ENCODE data around the gene FAM151A. TPM values are rescaled to one million over a fixed set of nuclear protein-coding genes. Genes with fewer than 3 reads are reported as not detected.
A peak's percentile ranks its signal among the peaks of the same experiment; 100 is the strongest.

FAM151A gene
- total and polyA plus RNA-seq, 2 of the 13 experiments (the other 11 are each of a cell fraction or from before 2014, with no cell fraction given) = 0.29 to 3.6 TPM

DNA sequence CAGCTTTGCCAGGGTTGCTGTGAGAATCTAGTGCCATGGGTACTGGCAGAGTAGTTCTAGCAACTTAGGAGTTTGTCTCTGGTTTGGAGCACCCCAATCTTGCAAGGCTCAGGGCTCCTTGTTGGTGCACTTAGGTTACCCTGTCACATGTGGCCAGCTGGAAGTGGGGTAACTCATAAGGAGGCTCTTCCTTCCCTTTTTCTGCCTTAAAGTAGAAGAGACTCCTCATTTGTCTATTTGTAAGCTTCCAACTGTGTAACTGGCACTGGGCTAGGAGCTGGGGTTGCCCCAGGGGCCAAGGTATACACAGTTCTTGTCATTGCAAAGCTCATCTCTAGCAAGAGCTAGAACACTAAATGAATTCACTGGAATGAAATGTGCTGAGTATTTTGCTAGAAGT is 28.8 kb upstream of the FAM151A start (continued):
- TF ChIP-seq, protein P1, sequence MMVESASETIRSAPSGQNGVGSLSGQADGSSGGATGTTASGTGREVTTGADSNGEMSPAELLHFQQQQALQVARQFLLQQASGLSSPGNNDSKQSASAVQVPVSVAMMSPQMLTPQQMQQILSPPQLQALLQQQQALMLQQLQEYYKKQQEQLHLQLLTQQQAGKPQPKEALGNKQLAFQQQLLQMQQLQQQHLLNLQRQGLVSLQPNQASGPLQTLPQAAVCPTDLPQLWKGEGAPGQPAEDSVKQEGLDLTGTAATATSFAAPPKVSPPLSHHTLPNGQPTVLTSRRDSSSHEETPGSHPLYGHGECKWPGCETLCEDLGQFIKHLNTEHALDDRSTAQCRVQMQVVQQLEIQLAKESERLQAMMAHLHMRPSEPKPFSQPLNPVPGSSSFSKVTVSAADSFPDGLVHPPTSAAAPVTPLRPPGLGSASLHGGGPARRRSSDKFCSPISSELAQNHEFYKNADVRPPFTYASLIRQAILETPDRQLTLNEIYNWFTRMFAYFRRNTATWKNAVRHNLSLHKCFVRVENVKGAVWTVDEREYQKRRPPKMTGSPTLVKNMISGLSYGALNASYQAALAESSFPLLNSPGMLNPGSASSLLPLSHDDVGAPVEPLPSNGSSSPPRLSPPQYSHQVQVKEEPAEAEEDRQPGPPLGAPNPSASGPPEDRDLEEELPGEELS (CRISPR knock-in tag; IDR thresholded peaks at IDR 0.05) = no peak
- TF ChIP-seq, protein P2, sequence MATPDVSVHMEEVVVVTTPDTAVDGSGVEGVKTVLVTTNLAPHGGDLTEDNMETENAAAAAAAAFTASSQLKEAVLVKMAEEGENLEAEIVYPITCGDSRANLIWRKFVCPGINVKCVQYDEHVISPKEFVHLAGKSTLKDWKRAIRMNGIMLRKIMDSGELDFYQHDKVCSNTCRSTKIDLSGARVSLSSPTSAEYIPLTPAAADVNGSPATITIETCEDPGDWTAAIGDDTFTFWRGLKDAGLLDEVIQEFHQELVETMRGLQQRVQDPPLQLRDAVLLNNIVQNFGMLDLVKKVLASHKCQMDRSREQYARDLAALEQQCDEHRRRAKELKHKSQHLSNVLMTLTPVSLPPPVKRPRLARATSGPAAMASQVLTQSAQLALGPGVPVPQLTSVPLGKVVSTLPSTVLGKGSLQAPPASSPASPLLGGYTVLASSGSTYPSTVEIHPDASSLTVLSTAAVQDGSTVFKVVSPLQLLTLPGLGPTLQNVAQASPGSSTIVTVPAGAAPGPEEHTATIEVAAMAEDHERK (CRISPR knock-in tag; IDR thresholded peaks at IDR 0.05; ENCODE audit: low read depth) = no peak
- TF ChIP-seq PAX8 (CRISPR knock-in tag; IDR thresholded peaks at IDR 0.05; ENCODE audit: borderline replicate concordance) (no peak), ZNF430 (CRISPR knock-in tag; IDR thresholded peaks at IDR 0.05) (no peak), RFX5 (IDR thresholded peaks at IDR 0.05; ENCODE audit: low read depth, low read length) (no peak), DNMT3B (CRISPR knock-in tag; conservative IDR thresholded peaks at IDR 0.05) (no peak)

DNA sequence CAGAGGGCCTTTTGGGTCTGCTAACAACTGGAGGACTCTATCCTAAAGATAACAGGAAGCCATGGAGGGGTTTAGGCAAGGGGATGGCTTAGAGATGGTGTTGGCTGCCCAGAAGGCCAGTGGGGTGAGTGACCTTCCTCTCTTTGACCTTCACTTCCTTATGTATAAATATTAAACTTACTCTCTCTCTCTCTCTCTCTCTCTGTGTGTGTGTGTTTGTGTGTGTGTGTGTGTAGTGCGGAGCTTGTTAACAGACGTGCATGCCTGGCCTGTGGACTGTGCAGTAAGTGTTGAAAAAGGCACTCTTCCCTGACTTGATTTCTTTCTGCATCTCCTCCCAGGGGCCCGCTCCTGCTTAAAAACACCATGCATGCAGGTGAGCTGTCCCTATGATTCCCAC is 28.3 kb upstream of the FAM151A start:
- FAIRE-seq = peak; percentile 26
- H3K4me3 ChIP-seq (replicated peaks in 1 of 3; ENCODE audit: insufficient read depth in 1 of 3, low read depth in 2 of 3, low read length in 3 of 3) = no peak overlapping the region
- WGBS (ENCODE audit: low lambda C conversion rate) = 9% methylated on average over 3 of the region's 3 CpGs
- no peak overlapping the region for H3K27ac ChIP-seq (ENCODE audit: extremely low read length, insufficient read depth, low read length)
- DNase-seq (ENCODE audit: low spot score) = no peak
- H3K4me1 ChIP-seq (ENCODE audit: insufficient read depth, low read length) = peaks cover 57% of the 10 kb centered on the region
- H4K20me1 ChIP-seq (ENCODE audit: insufficient read depth, low read length) = no peaks in the 10 kb centered on the region
- H3K9ac ChIP-seq (ENCODE audit: insufficient read depth, low read depth, low read length) = no peak overlapping the region
- intact Hi-C loops (cut with micrococcal nuclease; ENCODE audit: unreplicated experiment) = no loop called here
- no peaks in the 10 kb centered on the region for H3K9me3 ChIP-seq (ENCODE audit: low read length)
- CTCF ChIA-PET (ENCODE audit: low intra/inter-chr PET ratio, low total read pairs) = no interaction called here
- BruUV-seq (replicated peaks) = no TSS peak
- in situ Hi-C loops (cut with HindIII; ENCODE audit: extremely low pct_ligation_motif_present, low pct_unique_long_range_greater_than_20kb) = no loop called here
- no peaks in the 10 kb centered on the region for H3K36me3 ChIP-seq (replicated peaks in 1 of 2; ENCODE audit: control insufficient read depth in 1 of 2, insufficient read depth in 2 of 2, low read length in 2 of 2)
- no peak overlapping the region for H2AFZ ChIP-seq (ENCODE audit: low read length)
- H3K27me3 ChIP-seq (ENCODE audit: control insufficient read depth in 1 of 2, insufficient read depth in 2 of 2, low read length in 2 of 2) = no peaks in the 10 kb centered on the region
- ATAC-seq = peak; percentile 27
- POLR2A ChIA-PET = no interaction called here
- peak overlapping the region; percentile 57 for H3K4me2 ChIP-seq (ENCODE audit: low read depth, low read length)
- H3K79me2 ChIP-seq (ENCODE audit: insufficient read depth, low read length) = no peaks in the 10 kb centered on the region
- TF ChIP-seq, protein P3, sequence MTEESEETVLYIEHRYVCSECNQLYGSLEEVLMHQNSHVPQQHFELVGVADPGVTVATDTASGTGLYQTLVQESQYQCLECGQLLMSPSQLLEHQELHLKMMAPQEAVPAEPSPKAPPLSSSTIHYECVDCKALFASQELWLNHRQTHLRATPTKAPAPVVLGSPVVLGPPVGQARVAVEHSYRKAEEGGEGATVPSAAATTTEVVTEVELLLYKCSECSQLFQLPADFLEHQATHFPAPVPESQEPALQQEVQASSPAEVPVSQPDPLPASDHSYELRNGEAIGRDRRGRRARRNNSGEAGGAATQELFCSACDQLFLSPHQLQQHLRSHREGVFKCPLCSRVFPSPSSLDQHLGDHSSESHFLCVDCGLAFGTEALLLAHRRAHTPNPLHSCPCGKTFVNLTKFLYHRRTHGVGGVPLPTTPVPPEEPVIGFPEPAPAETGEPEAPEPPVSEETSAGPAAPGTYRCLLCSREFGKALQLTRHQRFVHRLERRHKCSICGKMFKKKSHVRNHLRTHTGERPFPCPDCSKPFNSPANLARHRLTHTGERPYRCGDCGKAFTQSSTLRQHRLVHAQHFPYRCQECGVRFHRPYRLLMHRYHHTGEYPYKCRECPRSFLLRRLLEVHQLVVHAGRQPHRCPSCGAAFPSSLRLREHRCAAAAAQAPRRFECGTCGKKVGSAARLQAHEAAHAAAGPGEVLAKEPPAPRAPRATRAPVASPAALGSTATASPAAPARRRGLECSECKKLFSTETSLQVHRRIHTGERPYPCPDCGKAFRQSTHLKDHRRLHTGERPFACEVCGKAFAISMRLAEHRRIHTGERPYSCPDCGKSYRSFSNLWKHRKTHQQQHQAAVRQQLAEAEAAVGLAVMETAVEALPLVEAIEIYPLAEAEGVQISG (CRISPR knock-in tag; IDR thresholded peaks at IDR 0.05) = peak; percentile 24; the same call in 1 of the 2 replicates
- TF ChIP-seq NR2F6 (IDR thresholded peaks at IDR 0.05) (peak; percentile 72), NR2F6 (CRISPR knock-in tag; IDR thresholded peaks at IDR 0.05) (peak; percentile 39; the same call in 1 of the 2 replicates), SALL1 (CRISPR knock-in tag; IDR thresholded peaks at IDR 0.05) (peak; percentile 50), NR2F2 (IDR thresholded peaks at IDR 0.05; ENCODE audit: borderline replicate concordance, low read depth) (peak; percentile 40; the same call in 1 of the 2 replicates), SOX6 (IDR thresholded peaks at IDR 0.05) (no peak), SOX6 (CRISPR knock-in tag; IDR thresholded peaks at IDR 0.05) (0 out of 2 replicates have a peak, but pooled peaks have one; percentile 23), ZNF775 (CRISPR knock-in tag; IDR thresholded peaks at IDR 0.05; ENCODE audit: borderline replicate concordance) (no peak)
- TF ChIP-seq, protein P4, sequence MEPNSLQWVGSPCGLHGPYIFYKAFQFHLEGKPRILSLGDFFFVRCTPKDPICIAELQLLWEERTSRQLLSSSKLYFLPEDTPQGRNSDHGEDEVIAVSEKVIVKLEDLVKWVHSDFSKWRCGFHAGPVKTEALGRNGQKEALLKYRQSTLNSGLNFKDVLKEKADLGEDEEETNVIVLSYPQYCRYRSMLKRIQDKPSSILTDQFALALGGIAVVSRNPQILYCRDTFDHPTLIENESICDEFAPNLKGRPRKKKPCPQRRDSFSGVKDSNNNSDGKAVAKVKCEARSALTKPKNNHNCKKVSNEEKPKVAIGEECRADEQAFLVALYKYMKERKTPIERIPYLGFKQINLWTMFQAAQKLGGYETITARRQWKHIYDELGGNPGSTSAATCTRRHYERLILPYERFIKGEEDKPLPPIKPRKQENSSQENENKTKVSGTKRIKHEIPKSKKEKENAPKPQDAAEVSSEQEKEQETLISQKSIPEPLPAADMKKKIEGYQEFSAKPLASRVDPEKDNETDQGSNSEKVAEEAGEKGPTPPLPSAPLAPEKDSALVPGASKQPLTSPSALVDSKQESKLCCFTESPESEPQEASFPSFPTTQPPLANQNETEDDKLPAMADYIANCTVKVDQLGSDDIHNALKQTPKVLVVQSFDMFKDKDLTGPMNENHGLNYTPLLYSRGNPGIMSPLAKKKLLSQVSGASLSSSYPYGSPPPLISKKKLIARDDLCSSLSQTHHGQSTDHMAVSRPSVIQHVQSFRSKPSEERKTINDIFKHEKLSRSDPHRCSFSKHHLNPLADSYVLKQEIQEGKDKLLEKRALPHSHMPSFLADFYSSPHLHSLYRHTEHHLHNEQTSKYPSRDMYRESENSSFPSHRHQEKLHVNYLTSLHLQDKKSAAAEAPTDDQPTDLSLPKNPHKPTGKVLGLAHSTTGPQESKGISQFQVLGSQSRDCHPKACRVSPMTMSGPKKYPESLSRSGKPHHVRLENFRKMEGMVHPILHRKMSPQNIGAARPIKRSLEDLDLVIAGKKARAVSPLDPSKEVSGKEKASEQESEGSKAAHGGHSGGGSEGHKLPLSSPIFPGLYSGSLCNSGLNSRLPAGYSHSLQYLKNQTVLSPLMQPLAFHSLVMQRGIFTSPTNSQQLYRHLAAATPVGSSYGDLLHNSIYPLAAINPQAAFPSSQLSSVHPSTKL (CRISPR knock-in tag; IDR thresholded peaks at IDR 0.05) = 0 out of 2 replicates have a peak, but pooled peaks have one; percentile 9

Data from HepG2 (cell line).